ENCODE results near the gene LDOC1. TPM values are rescaled to one million over a fixed set of nuclear protein-coding genes. Genes with fewer than 3 reads are reported as not detected.
"Not testable (repeated sequence)": the region's sequence is repeated elsewhere in the genome, so short reads cannot be mapped to it uniquely, and the experiment has no call there.

Gene LDOC1
- total RNA-seq, 2 donors from 2014 or later = 0.89 to 2.5 TPM

DNA sequence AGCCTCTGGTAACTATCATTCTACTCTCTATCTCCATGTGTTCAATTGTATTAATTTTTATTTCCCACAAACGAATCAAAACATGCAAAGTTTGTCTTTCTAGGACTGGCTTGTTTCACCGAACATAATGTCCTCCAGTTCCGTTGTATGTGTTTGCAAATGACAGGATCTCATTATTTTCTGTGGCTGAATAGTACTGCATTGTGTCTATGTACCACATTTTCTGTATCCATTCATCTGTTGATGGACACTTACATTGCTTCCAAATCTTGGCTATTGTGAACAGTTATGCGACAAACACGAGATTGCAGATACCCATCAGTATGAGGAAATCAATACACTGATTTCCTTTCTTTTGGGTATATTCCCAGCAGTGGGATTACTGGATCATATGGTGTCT is 8.4 kb upstream of the LDOC1 start:
- no peak overlapping the region for H3K27ac ChIP-seq
- H3K4me3 ChIP-seq = no peak overlapping the region
- H3K27me3 ChIP-seq = no peaks in the 10 kb centered on the region
- no peaks in the 10 kb centered on the region for H3K36me3 ChIP-seq
- no peaks in the 10 kb centered on the region for H3K9me3 ChIP-seq
- TF ChIP-seq, protein P1, sequence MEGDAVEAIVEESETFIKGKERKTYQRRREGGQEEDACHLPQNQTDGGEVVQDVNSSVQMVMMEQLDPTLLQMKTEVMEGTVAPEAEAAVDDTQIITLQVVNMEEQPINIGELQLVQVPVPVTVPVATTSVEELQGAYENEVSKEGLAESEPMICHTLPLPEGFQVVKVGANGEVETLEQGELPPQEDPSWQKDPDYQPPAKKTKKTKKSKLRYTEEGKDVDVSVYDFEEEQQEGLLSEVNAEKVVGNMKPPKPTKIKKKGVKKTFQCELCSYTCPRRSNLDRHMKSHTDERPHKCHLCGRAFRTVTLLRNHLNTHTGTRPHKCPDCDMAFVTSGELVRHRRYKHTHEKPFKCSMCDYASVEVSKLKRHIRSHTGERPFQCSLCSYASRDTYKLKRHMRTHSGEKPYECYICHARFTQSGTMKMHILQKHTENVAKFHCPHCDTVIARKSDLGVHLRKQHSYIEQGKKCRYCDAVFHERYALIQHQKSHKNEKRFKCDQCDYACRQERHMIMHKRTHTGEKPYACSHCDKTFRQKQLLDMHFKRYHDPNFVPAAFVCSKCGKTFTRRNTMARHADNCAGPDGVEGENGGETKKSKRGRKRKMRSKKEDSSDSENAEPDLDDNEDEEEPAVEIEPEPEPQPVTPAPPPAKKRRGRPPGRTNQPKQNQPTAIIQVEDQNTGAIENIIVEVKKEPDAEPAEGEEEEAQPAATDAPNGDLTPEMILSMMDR (IDR thresholded peaks at IDR 0.05) = no peak
- DNase-seq (ENCODE audit: low spot score) = no peak
- H3K4me1 ChIP-seq = no peaks in the 10 kb centered on the region

DNA sequence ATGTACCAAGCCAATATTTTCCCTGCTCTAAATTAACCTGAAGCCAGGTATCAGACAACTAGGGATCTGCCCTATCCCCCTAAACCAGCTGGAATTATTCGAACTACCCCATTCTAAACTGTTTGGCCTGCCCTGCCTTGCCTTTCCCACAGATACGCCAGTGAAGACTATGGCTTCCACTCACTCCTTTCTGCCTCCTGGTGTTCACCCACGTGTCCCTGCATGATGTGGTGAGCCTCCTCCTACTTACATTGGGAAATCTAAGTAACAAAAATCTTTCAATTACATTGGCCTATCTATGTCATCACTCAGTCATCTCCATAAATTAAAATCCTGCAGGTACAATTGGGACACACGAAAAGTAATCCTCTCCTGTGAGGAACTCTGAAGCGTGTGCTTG is 6.1 kb upstream of the LDOC1 start:
- TF ChIP-seq, protein P1 (IDR thresholded peaks at IDR 0.05) = no peak
- Histone ChIP-seq H3K4me1 (no peaks in the 10 kb centered on the region), H3K27ac (no peak overlapping the region), H3K4me3 (no peak overlapping the region), H3K9me3 (no peaks in the 10 kb centered on the region), H3K36me3 (no peaks in the 10 kb centered on the region), H3K27me3 (no peaks in the 10 kb centered on the region)
- no peak for DNase-seq (ENCODE audit: low spot score)

DNA sequence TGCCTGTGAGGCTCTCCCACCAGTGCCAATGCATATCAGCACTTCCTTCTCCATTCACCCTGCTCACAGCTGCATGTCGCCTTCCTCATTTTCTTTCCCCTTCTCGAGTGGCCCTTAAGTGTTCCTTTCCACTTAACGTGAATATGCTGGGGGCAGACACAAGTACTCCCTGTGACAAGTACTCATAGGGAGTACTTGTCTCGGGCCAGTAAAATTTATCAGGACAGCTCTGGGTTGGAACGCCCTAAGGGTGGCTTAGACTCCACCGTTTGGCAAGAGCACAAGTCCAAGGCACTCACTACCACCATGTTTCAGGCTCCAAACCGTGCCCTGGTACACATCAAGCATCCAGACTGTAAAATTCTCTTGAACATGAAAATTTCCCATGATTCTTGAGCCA is 3.9 kb upstream of the LDOC1 start:
- Histone ChIP-seq H3K27me3 (no peaks in the 10 kb centered on the region), H3K4me1 (no peaks in the 10 kb centered on the region), H3K36me3 (no peaks in the 10 kb centered on the region), H3K27ac (no peak overlapping the region), H3K9me3 (no peaks in the 10 kb centered on the region), H3K4me3 (no peak overlapping the region)
- DNase-seq (ENCODE audit: low spot score) = no peak
- TF ChIP-seq, protein P1 (IDR thresholded peaks at IDR 0.05) = no peak

DNA sequence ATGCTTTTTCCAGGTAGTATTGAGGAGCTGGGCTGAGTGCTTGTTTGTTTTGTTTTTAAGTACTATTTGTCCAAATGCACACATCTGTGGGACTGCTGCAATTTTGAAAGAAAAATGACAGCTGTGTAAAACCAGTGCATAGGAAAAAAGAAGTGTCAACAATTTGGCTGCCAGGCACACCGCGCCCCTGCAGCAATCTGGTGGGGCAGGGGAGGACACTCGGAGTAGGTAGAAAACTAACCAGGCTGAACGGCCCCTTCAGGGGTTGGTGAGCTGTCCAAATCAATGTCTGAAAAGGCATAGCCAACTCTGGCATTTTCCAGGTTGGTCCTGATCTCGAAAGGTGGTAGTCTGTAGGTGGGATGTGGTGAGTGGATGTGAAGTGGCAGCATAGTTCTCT is 1.1 kb downstream of the LDOC1 start:
- no peaks in the 10 kb centered on the region for H3K27me3 ChIP-seq
- no peak overlapping the region for H3K27ac ChIP-seq
- no peaks in the 10 kb centered on the region for H3K36me3 ChIP-seq
- TF ChIP-seq, protein P1 (IDR thresholded peaks at IDR 0.05) = no peak
- DNase-seq (ENCODE audit: low spot score) = no peak
- H3K4me3 ChIP-seq = no peak overlapping the region
- no peaks in the 10 kb centered on the region for H3K4me1 ChIP-seq
- no peaks in the 10 kb centered on the region for H3K9me3 ChIP-seq

DNA sequence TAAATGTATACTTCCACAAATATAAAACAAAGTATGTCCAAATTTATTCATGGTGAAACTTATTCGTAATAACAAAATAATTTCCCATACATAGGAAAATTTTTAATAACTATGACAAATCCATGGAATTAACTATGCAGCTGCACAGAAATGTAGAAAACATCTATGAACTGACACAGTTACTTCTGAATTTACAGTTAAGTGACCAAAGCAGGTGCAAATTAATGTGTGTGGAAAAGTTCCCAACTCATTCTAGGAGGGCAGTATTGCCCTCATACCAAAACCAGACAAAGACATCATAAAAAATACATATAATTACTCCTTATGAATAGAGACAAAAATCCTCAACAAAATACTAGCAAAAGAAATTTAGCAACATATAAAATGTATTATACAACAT is 12.5 kb downstream of the LDOC1 start:
- TF ChIP-seq, protein P1 (IDR thresholded peaks at IDR 0.05) = no peak
- no peaks in the 10 kb centered on the region for H3K27me3 ChIP-seq
- no peak overlapping the region for H3K4me3 ChIP-seq
- H3K9me3 ChIP-seq = no peaks in the 10 kb centered on the region
- H3K36me3 ChIP-seq = no peaks in the 10 kb centered on the region
- no peak overlapping the region for H3K27ac ChIP-seq
- no peak for DNase-seq (ENCODE audit: low spot score)
- H3K4me1 ChIP-seq = no peaks in the 10 kb centered on the region

DNA sequence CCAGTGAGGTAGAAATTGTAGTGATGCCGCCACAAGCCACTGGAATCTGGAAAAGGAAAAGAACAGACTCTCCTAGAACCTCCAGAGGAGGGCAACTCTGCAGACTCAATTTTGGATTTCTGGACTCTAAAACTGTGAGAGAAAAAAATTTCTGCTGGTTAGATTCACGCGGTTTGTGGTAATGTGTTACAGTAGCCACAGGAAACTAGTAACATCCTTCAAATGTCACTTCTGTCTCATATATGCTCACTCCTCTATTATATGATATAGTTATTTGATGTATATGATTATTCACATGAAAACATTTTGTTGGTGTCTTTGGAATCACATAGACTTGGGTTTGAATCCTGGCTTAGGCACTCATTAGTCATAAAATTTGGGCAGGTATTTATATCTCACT is 18.8 kb downstream of the LDOC1 start:
- no peak for DNase-seq (ENCODE audit: low spot score)
- no peaks in the 10 kb centered on the region for H3K4me1 ChIP-seq
- no peak overlapping the region for H3K27ac ChIP-seq
- TF ChIP-seq, protein P1 (IDR thresholded peaks at IDR 0.05) = no peak
- no peaks in the 10 kb centered on the region for H3K9me3 ChIP-seq
- H3K36me3 ChIP-seq = no peaks in the 10 kb centered on the region
- no peak overlapping the region for H3K4me3 ChIP-seq
- H3K27me3 ChIP-seq = no peaks in the 10 kb centered on the region

DNA sequence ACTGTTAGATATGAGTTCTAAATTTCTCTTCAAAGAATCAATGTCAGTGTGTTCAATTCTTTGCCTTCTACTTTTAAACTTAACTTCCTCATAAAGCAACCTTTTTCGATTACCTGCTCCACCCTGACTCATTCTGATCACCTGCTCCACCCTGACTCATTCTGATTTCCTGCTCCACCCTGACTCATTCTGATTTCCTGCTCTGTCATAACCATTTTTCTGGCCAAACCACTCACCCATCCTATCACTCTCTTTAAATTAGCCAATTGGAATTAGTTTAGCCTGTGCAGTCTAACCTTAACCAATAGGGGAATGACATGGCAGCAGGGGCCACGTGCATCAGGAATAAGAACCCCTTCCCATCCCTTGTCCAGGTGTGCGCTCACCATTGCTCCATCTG is 21.7 kb downstream of the LDOC1 start:
- H3K4me1 ChIP-seq; DNase-seq (ENCODE audit: low spot score); H3K27me3 ChIP-seq; H3K36me3 ChIP-seq; H3K4me3 ChIP-seq; H3K9me3 ChIP-seq; H3K27ac ChIP-seq: not testable (repeated sequence)
